Measurements from ENCODE around the gene B4GALT6. TPM values are rescaled to one million over a fixed set of nuclear protein-coding genes. Genes with fewer than 3 reads are reported as not detected.

B4GALT6 gene
- polyA plus RNA-seq, 1 donor (not counting 4 experiments of a cell fraction or from before 2014, with no cell fraction given) = 7.1 TPM

- Histone ChIP-seq H4K20me1 (ENCODE audit: control insufficient read depth, extremely low read depth, insufficient read depth, low read length) (no peaks in the 10 kb centered on the region), H3K9me3 (ENCODE audit: control insufficient read depth, low read depth, low read length) (no peaks in the 10 kb centered on the region), H3K4me2 (ENCODE audit: control insufficient read depth, extremely low read depth, insufficient read depth, low read depth, low read length) (no peak overlapping the region), H3K9ac (ENCODE audit: control insufficient read depth, extremely low read depth, insufficient read depth, low read length) (no peak overlapping the region), H3K27me3 (ENCODE audit: control insufficient read depth, extremely low read depth, insufficient read depth, low read length) (no peaks in the 10 kb centered on the region), H3K79me2 (ENCODE audit: control insufficient read depth, insufficient read depth, low read length) (no peaks in the 10 kb centered on the region), H3K4me3 (ENCODE audit: control insufficient read depth in 2 of 3, extremely low read depth in 1 of 3, insufficient read depth in 2 of 3, low read depth in 1 of 3, low read length in 3 of 3) (no peak overlapping the region), H3K36me3 (ENCODE audit: control insufficient read depth in 2 of 2, extremely low read depth in 1 of 2, insufficient read depth in 2 of 2, low read length in 2 of 2) (no peaks in the 10 kb centered on the region), H3K4me1 (ENCODE audit: control insufficient read depth, extremely low read depth, insufficient read depth, low read length) (no peaks in the 10 kb centered on the region), H3K27ac (ENCODE audit: control insufficient read depth, insufficient read depth, low read length) (no peak overlapping the region), H3K9me1 (ENCODE audit: control insufficient read depth, extremely low read depth, insufficient read depth, low read length) (no peaks in the 10 kb centered on the region), H2AFZ (ENCODE audit: control insufficient read depth, low read length) (no peak overlapping the region)
- no peak for DNase-seq (ENCODE audit: low read depth, low spot score)
- dilution Hi-C loops (cut with MboI; ENCODE audit: extremely low pct_ligation_motif_present, low sequenced_read_pairs) = no loop called here
- TF ChIP-seq EZH2 (IDR thresholded peaks at IDR 0.05; ENCODE audit: low read length) = no peak
- no peak for TF ChIP-seq CTCF (optimal IDR thresholded peaks at IDR 0.05 in 1 of 3, IDR thresholded peaks at IDR 0.05 in 1 of 3, conservative IDR thresholded peaks at IDR 0.05 in 1 of 3; ENCODE audit: extremely low read depth in 1 of 3, insufficient read depth in 2 of 3, low read length in 3 of 3)
- no peak for FAIRE-seq
Observed at GRCh38 chr18:31634331-31634713, 50.1 kb downstream of the B4GALT6 start.

GRCh38 chr18:31633392-31634330 lies 50.7 kb downstream of the B4GALT6 start:
- no peak overlapping the region for H3K4me3 ChIP-seq (ENCODE audit: control insufficient read depth in 2 of 3, extremely low read depth in 1 of 3, insufficient read depth in 2 of 3, low read depth in 1 of 3, low read length in 3 of 3)
- H3K36me3 ChIP-seq (ENCODE audit: control insufficient read depth in 2 of 2, extremely low read depth in 1 of 2, insufficient read depth in 2 of 2, low read length in 2 of 2) = no peaks in the 10 kb centered on the region
- H3K9ac ChIP-seq (ENCODE audit: control insufficient read depth, extremely low read depth, insufficient read depth, low read length) = no peak overlapping the region
- no peaks in the 10 kb centered on the region for H3K79me2 ChIP-seq (ENCODE audit: control insufficient read depth, insufficient read depth, low read length)
- dilution Hi-C loops (cut with MboI; ENCODE audit: extremely low pct_ligation_motif_present, low sequenced_read_pairs) = no loop called here
- H3K9me1 ChIP-seq (ENCODE audit: control insufficient read depth, extremely low read depth, insufficient read depth, low read length) = no peaks in the 10 kb centered on the region
- H3K27ac ChIP-seq (ENCODE audit: control insufficient read depth, insufficient read depth, low read length) = no peak overlapping the region
- H3K9me3 ChIP-seq (ENCODE audit: control insufficient read depth, low read depth, low read length) = no peaks in the 10 kb centered on the region
- DNase-seq (ENCODE audit: low read depth, low spot score) (no peak), FAIRE-seq (peak; percentile 17)
- no peaks in the 10 kb centered on the region for H4K20me1 ChIP-seq (ENCODE audit: control insufficient read depth, extremely low read depth, insufficient read depth, low read length)
- H3K4me1 ChIP-seq (ENCODE audit: control insufficient read depth, extremely low read depth, insufficient read depth, low read length) = no peaks in the 10 kb centered on the region
- TF ChIP-seq EZH2 (IDR thresholded peaks at IDR 0.05; ENCODE audit: low read length) (no peak), CTCF (optimal IDR thresholded peaks at IDR 0.05 in 1 of 3, IDR thresholded peaks at IDR 0.05 in 1 of 3, conservative IDR thresholded peaks at IDR 0.05 in 1 of 3; ENCODE audit: extremely low read depth in 1 of 3, insufficient read depth in 2 of 3, low read length in 3 of 3) (no peak)
- H3K4me2 ChIP-seq (ENCODE audit: control insufficient read depth, extremely low read depth, insufficient read depth, low read depth, low read length) = no peak overlapping the region
- H2AFZ ChIP-seq (ENCODE audit: control insufficient read depth, low read length) = no peak overlapping the region
- H3K27me3 ChIP-seq (ENCODE audit: control insufficient read depth, extremely low read depth, insufficient read depth, low read length) = no peaks in the 10 kb centered on the region

Data from keratinocyte (primary cell).